DMS114 treated with DMSO at 0.1 percent for 48 hours (cell line): ENCODE results near the gene AEBP2.
"Not testable (repeated sequence)": the region's sequence is repeated elsewhere in the genome, so short reads cannot be mapped to it uniquely, and the experiment has no call there.

Experiments used
- DNase-seq: peaks from one replicate; lab custom pipeline; 2025; ENCODE audit not compliant: unreplicated experiment; lab: John Stamatoyannopoulos, UW

AEBP2 gene

GRCh38 chr12:19419086-19419485 lies 20.2 kb upstream of the AEBP2 start:
- DNase-seq = no peak

GRCh38 chr12:19421503-19422282 lies 17.6 kb upstream of the AEBP2 start:
- no peak for DNase-seq

- DNase-seq = no peak
Measured at GRCh38 chr12:19423166-19423930, 15.9 kb upstream of the AEBP2 start.

- no peak for DNase-seq
Measured at GRCh38 chr12:19428246-19428645, 11.0 kb upstream of the AEBP2 start.

GRCh38 chr12:19429491-19429890 lies 9.8 kb upstream of the AEBP2 start:
- DNase-seq = not testable (repeated sequence)

- DNase-seq = no peak
Measured at GRCh38 chr12:19430988-19431387, 8.3 kb upstream of the AEBP2 start.

GRCh38 chr12:19431407-19432308 lies 7.6 kb upstream of the AEBP2 start:
- no peak for DNase-seq

- no peak for DNase-seq
Measured at GRCh38 chr12:19432309-19433170, 6.8 kb upstream of the AEBP2 start.

GRCh38 chr12:19434538-19434937 lies 4.8 kb upstream of the AEBP2 start:
- no peak for DNase-seq

- DNase-seq = no peak
Measured at GRCh38 chr12:19435831-19436497, 3.3 kb upstream of the AEBP2 start.

- DNase-seq = no peak
Measured at GRCh38 chr12:19436931-19437330, 2.4 kb upstream of the AEBP2 start.

- no peak for DNase-seq
Measured at GRCh38 chr12:19437996-19438395, 1.3 kb upstream of the AEBP2 start.

GRCh38 chr12:19440019-19440858 lies 947 bp downstream of the AEBP2 start:
- peak; percentile 49 for DNase-seq

GRCh38 chr12:19440916-19441315 lies 1.6 kb downstream of the AEBP2 start:
- DNase-seq = no peak

- no peak for DNase-seq
Measured at GRCh38 chr12:19443585-19443984, 4.3 kb downstream of the AEBP2 start.

- DNase-seq = no peak
Measured at GRCh38 chr12:19444097-19444496, 4.8 kb downstream of the AEBP2 start.

GRCh38 chr12:19447386-19447785 lies 8.1 kb downstream of the AEBP2 start:
- DNase-seq = no peak

GRCh38 chr12:19449814-19450213 lies 10.5 kb downstream of the AEBP2 start:
- DNase-seq = no peak

- no peak for DNase-seq
Measured at GRCh38 chr12:19450362-19450761, 11.1 kb downstream of the AEBP2 start.
